NCI-H2227 (cell line): ENCODE data around the gene NRP1.

Experiments
- DNase-seq: peaks from one replicate; lab custom pipeline; 2025; ENCODE audit not compliant: unreplicated experiment; lab: John Stamatoyannopoulos, UW

NRP1 gene

DNA sequence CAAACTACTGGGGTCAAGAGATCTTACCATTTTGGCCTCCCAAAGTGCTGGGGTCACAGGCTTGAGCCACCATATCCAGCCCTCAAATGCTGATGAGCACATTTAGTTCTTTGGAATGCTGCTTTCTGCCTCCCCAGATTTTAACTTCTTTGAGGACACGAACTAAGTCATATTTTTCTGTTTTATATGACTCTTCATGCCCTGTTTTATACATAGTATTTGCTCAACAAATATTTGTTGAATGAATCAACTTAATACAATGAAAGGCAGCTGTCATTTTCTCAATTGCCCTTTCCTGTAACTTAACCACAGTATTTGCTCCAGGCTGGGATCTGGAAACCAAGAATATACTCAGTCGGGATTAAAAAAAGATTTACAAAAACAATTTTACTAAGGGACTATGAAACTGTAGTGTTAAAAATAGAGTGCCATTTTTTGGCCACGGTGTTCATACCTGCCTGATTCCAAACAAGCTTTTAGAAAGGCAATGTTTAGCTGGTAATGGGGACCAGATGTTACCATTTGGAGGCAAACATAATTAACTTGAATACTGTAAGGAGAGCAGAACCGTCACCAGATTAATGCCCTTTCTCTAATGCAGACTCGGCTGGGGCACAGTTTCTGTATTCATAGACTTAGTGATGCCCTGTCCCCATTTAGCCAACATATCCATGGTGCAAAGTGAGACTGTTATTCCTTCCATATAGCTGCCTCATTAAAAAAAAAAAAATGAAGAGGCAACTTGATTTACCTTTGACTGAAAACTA is 117.6 kb downstream of the NRP1 start:
- no peak for DNase-seq

DNA sequence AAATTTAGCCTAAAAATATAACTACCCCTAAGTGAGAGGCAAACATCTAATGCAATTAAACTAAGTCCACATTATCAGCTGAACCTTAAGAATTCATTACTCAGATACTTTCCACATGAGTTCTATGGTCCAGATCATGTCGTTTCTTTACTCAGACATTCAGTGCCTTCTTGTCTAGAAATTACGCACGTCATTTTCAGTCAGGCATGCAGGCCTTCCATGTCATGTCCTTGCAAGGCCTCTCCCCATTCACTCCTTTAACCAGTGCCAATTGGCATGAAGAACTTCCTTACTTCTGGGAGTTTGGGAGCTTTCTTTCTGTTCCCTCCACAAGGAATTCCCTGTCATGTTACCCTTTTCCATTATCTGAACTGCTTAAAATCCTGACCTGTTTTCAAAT is 118.8 kb downstream of the NRP1 start:
- no peak for DNase-seq

- no peak for DNase-seq
Measured at GRCh38 chr10:33215154-33215553, 119.3 kb downstream of the NRP1 start.

DNA sequence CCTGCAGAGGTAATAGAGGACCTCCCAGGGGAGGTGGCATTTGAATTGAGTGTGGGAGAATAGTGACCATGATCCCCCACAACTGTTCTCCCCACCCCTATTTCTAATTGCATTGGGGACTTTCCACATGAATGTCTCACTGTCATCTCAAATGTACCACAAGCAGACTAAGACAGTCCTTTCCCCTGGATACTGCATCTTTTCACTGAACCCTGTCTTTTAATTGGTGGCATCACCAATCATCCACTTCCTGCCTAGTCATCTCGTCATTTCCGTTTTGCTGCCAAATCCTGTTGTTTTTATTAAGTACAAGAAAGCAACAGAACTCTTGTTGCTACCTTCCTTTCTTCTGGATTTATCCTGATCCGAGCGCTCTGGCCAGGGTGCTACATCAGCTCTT is 120.3 kb downstream of the NRP1 start:
- no peak for DNase-seq

DNA sequence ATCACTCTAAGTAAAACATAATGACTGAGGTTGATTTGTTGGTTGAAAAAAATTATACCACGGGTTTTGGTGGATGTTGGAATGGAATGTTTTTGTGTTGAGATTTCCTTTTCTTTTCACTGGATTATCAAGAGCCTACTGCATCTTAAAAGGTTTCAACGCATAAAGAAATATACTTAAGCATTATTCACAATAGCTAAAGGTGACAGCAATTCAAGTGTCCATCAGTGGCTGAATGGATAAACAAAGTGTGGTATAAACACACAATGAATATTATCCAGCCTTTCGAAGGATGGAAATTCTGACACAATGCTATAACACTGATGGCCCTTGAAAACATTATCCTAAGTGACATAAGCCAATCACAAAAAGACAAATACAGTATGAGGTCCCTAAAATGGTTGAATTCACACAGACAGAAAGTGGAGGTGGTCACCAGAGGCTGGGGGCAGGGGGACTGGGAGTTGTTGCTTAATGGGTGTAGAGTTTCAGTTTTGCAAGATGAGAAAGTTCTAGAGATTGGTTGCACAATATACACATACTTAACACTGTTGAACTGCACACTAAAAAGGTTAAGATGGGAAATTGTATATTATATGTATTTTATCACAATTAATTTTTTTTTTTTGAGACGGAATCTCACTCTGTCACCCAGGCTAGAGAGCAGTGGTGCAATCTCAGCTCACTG is 122.3 kb downstream of the NRP1 start:
- no peak for DNase-seq

DNA sequence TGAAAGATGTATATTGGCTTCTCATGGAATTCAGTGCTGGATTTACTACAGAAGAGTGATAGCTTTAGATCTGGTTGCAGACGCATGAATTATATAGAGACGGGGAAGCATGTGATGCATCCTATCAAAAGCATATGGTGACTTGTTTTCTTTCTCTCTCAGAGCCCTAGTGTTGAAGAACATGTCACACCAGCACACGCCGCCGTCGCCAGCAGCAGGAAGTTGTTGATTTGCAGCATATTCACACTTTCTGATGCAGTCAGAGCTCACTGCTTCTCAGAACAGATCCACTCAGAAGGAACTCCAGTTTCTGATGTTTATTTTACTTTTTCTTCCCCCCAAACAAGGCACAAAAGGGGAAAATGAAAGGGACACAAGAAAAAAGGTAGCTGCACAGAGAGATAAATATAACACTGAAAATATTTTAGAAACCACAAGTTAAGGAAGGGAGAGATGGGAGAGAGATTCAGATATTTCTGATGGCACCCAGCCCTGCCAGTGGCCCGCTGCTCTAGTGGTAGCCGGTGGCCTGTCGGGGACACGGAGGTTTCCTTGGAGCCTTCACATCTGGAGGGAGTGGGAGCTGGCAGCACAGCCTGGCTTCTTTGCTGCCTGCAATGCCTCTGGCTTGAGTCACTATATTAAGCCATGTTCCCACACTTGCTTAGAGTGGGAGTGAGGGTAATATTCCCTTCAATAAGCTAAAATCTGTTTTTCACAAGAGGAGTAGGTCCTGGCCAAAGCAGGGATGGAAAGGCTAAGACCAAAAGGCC is 123.2 kb downstream of the NRP1 start:
- DNase-seq = no peak

GRCh38 chr10:33209802-33210201 is 124.7 kb downstream of the NRP1 start:
- DNase-seq = no peak

DNA sequence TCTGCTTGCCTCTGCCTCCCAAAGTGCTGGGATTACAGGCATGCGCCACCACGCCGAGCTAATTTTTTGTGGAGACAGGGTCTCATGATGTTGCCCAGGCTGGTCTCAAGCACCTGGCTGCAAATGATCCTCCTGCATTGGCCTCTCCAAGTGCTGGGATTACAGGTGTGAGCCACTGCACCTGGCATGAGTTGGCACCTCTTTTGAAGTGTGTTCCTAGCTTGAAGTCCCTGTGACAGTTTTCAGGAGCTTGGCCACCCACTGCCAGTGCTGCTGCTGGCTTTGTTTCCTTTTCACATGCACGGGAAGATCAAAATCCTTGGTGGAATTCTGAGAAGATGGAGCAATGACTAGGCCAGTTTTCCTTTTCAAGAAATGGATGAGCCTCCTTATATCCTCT is 126.3 kb downstream of the NRP1 start:
- DNase-seq = no peak

DNA sequence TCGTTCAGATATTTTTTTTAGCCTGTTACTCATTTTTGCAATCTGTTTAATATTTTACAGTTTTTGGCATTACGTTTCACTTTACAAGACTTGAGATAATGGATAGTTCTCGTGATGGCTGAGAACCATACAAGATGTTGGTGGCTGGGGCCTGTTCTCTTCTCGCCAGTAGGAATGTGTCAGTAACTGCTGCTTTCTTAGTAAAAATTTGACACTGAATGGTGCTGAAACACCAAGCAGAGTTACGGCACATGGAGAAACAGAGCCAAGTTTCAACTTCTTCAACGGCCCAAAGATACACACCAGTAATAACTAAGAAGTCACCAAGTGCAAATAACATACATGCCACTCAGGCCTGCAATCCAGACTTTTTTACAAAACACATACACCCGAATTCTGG is 130.4 kb downstream of the NRP1 start:
- DNase-seq = no peak

DNA sequence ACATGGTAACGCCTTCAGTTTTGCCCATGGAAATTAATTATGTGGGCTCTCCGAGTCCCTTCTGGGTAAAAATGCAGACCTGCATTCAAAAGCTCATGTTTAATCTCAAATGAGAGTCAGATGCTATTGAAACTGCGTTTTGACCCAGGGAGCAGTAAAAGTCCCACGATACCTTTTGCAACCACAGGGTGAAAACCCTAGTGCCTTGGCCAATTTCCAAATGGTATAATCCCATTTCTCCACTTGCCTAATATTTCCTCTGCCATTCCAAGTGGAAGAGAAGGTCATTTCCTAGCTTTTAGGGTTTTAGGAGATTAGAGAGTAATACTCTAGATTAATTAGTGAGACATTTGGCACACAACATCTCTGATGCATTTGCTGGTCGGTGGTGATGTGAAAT is 132.5 kb downstream of the NRP1 start:
- no peak for DNase-seq

DNA sequence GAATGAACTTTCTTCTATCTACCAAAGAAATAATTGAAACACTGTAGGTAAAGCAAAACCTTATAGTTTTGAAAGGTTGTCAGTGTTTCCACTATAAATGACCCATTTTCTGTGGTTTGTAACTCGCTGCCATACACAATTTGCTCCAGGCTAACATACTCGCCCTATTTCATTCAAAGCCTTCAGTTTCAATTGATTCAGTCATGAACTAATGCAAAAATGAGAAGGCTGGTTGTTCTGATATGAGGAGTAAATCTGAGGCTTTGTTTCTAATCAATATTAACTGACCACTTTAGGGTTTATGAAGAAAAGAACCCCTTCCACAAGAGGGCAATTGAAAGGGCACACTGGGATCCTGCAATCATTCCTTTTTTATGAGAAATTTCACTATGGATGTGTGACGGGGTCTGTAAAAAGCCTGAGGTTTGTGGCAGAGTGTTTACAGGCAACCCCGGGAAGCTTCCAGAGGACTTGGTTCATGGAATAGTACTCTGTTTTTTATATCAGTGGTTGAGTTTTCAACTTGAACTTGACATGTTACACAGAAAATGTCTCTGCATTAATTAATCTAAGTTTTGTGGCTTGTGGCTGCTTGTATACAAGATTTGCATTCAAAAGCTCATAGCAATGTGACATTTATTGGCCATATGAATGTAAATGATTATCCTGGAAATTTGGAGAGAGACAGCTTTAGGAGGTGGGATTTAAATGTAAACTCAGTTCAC is 133.2 kb downstream of the NRP1 start:
- DNase-seq = no peak

- DNase-seq = peak; percentile 60
Measured at GRCh38 chr10:33199731-33200232, 134.7 kb downstream of the NRP1 start.

- no peak for DNase-seq
Measured at GRCh38 chr10:33198610-33199009, 135.9 kb downstream of the NRP1 start.

DNA sequence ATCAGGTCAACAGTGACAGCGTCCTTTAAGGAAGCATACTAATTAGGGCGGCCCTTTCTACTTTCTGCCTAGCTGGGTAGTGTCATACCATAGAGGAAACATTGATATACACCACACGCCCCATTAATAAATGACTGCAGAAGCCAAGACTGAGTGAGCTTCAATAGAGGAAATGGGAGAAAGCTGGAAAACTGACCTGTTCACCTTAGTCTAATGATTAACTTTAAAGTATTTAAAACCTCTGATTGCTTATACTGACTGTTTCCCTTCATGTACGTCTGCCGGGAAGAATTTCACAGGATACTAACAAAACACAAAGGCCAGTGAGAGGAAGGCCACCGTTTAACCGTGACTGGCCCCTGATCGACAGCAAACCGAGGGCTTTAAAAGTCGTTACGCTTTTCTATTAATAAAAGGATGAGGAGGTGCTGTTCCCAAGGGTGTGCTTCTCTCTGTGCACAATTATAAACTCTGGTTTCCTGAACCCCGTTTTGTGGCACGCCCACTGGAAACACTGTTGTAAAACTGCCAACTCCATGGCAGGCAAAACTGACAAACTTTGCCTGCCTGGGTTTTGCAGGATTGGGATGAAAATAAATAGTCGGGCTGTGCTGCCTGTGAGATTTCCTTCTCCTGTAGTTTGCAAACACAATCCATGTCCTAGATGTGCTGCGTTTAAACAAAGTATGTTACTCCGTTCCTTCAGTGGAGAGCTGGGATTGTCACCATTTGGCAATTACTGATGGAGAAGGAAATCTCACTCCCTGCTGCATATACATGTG is 137.6 kb downstream of the NRP1 start:
- no peak for DNase-seq

- no peak for DNase-seq
Measured at GRCh38 chr10:33196377-33196706, 138.1 kb downstream of the NRP1 start.

GRCh38 chr10:33195608-33196376 is 138.7 kb downstream of the NRP1 start:
- DNase-seq = no peak

GRCh38 chr10:33193701-33194521 is 140.6 kb downstream of the NRP1 start:
- DNase-seq = no peak

- peak; percentile 75 for DNase-seq
Measured at GRCh38 chr10:33193057-33193700, 141.3 kb downstream of the NRP1 start.
